GM12892 (cell line): Measurements from ENCODE around the gene LRRFIP1.
"Not testable (repeated sequence)": the region's sequence is repeated elsewhere in the genome, so short reads cannot be mapped to it uniquely, and the experiment has no call there.

Experiments used
- DNase-seq: peaks from one replicate; pipeline ENCODE4 v3.0.0; 2011; ENCODE audit not compliant: insufficient read length
- FAIRE-seq: peaks from 2 replicates; lab custom pipeline; 2011; peaks lifted over from hg19 to GRCh38; lab: Jason Lieb, UNC
- POLR2A ChIP-seq: IDR thresholded peaks from 2 replicates; pipeline ENCODE4 v1.6.1; 2011; ENCODE audit warnings: low read depth, low read length, control low read depth
- POLR2AphosphoS5 ChIP-seq: IDR thresholded peaks from 2 replicates; pipeline ENCODE4 v1.6.1; 2011; ENCODE audit warnings: low read depth, low read length, control low read depth
- TAF1 ChIP-seq: IDR thresholded peaks from 2 replicates; pipeline ENCODE4 v1.6.1; 2011; ENCODE audit warnings: low read depth, mild to moderate bottlenecking, control low read depth, low read length, borderline replicate concordance

Gene LRRFIP1

DNA sequence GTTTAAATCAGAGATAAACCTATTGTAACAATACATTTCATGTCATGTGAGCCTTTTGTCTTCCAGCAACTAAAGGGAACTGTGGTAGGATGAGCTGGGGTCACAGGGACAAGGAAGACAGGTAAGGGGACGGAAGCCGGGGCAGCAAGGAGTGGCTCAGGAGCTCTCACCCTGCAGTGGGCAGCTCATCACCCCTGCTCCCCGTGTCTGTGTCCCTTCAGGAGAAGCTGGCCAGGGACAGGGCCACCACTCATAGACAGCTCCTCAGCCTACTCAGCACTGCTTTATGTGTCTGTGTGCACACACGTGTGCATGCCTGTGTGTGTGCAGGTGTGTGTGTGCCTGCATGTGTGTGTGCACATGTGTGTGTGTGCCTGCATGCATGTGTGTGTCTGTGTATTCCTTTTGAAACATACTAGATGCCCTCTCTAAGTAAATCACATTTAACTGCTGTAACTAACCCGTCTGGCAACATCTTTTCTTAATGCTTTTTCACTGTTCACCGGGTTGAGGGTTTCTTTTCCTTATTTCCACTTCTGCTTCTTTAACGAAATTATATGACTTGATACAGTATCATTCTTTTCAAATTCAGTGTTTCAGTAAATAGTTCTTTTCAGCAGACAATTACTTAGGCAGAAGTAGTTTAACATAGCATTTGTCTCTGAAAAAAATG, 44.2 kb downstream of the LRRFIP1 start:
- FAIRE-seq (no peak), DNase-seq (no peak)
- TF ChIP-seq POLR2A (no peak), POLR2AphosphoS5 (no peak), TAF1 (no peak)

- no peak for DNase-seq
- no peak for TF ChIP-seq TAF1
- no peak for TF ChIP-seq POLR2AphosphoS5
- no peak for TF ChIP-seq POLR2A
- FAIRE-seq, result no peak
Observed at GRCh38 chr2:237672731-237673129, 45.3 kb downstream of the LRRFIP1 start.

DNA sequence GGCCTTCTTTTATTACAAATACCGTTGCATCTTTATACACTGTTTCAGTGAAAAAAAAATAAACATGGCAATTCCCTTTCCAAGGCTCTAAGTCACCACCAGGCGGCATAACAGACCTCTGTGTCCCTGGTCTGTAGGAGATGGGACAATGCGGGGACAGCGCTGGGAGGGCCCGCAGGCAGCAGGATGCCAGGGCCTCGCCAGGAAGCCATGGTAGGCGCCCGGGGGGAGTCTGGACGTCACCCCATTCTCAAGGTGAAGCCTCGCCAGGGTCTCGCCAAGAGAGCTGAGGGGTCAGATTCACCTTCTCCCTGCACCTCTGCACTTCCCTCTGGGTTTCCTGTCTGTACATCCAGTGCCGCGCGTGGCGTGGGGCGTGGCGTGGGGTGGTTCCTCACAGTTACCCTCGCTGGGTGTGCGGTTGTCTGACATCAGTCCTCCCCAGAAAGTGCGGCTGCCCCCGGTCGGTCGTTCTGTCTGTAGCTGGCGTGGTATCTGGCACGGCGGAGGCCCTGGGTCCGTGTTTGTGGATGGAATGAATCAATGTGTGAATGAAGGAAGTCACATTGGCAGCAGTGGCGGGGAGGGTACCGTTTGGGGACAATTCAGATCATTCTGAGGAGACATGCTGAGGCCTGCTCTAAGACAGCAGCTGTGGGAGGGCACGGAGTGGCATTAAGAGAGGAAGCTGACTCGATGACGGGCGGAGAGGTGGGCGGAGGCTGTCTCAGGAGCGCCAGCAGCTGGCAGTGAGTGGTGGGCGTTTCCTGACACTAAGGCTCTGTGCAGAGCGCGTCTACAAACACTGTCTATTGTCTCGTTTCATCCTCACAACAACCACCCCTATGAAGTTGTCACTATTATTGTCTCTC, 46.0 kb downstream of the LRRFIP1 start:
- DNase-seq (no peak), FAIRE-seq (peak; percentile 5)
- TF ChIP-seq POLR2A (no peak), TAF1 (no peak), POLR2AphosphoS5 (no peak)

GRCh38 chr2:237674731-237675276, 47.4 kb downstream of the LRRFIP1 start:
- peak; percentile 61 for DNase-seq
- peak; percentile 95 for FAIRE-seq
- TF ChIP-seq POLR2A, result no peak
- no peak for TF ChIP-seq TAF1
- TF ChIP-seq POLR2AphosphoS5, result no peak

- no peak for FAIRE-seq
Observed at GRCh38 chr2:237675316-237675715, 47.9 kb downstream of the LRRFIP1 start.

DNA sequence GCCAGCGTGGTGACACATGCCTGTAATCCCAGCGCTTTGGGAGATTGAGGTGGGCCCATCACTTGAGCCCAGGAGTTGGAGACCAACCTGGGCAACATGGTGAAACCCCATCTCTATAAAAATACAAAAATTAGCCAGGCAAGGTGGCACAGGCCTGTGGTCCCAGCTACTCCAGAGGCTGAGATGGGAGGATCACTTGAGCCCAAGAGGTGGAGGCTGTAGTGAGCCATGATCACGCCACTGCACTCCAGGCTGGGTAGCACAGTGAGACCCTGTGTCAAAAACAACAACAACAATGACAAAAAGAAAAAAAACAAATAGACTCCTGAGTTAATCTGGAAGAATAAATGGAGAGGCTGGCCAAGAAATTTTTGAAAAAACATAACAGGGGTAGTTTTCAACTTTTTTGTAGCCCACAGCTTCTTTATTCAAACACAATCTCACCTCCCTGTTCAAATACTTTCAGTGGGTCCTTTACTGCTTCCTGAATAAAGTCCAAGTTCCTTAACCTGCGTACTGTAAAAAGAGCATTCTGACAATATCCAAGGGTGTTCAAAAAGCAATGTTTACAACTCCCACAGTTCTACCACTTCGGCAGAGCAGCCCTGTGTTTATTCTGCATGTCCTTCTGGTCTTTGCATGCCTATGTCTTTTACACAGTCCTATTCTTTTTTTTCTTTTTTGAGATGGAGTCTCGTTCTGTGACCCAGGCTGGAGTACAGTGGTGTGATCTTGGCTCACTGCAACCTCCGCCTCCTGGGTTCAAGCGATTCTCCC, 53.5 kb downstream of the LRRFIP1 start:
- FAIRE-seq (no peak), DNase-seq (no peak)
- TF ChIP-seq TAF1, result no peak

More at GRCh38 chr2:237675316-237675715, 47.9 kb downstream of the LRRFIP1 start:
- TF ChIP-seq POLR2A (no peak), TAF1 (no peak), POLR2AphosphoS5 (no peak)
- no peak for DNase-seq

DNA sequence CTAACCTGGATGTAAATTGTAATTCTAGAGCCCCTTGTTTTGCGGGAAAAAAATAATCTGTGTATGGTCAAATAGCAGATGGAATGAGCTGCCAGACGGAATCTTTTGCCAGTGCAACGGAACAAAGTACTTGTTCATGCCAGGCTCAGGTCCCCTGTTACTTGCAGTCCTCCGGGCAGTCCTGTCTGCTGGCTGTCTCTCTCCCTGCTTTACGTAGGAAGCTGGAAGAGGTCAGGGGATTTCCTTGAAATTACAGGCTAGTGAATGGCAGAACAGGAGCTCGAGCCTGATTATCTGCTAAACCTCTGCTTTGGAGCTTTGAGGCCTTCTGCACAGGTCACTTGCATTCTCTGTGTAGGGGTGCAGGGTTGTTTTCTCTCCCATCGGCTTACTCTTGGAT, 54.8 kb downstream of the LRRFIP1 start:
- FAIRE-seq, result no peak
- DNase-seq, result no peak
- no peak for TF ChIP-seq POLR2AphosphoS5
- TF ChIP-seq POLR2A, result no peak

DNA sequence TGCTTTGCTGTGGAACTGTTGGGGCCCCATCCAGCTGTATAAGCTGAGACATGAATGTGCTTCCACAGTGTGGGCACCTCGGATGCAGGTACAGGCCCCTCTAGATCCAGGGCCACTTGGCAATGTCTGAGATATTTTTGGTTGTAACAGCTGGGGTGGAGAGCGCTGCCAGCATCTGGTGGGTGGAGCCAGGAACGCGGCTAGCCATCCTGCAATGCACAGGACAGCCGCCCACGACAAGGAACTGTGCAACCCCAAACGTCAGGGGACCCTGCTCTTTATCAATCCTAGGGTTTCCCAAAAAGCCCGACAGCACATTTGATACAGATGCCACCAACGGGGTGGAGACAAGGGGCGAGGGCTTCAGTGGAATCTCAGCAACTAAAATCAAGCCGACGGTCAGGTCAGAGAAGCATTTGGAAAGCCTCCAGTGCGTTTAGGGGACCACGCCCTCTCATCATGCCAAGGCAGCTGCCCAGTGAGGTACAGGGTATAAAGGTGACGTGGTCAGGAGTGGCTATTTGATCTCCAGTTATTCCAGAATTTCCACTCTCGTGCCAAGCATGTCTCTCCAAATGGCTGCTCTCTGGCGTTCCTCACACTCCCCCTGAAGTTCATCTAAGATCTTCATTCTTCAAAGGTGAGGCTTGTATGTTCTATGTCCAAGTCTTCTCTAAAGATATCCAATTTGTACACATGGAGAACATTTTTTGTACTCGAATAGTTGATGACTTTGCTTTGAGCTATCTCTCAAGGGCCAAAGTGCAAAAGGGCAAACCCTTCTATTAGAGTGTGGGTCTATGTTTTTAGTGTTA, 55.7 kb downstream of the LRRFIP1 start:
- no peak for TF ChIP-seq POLR2A
- no peak for TF ChIP-seq POLR2AphosphoS5
- TF ChIP-seq TAF1, result no peak
- FAIRE-seq, result no peak

GRCh38 chr2:237685408-237685807, 58.0 kb downstream of the LRRFIP1 start:
- DNase-seq (no peak), FAIRE-seq (no peak)
- TF ChIP-seq POLR2AphosphoS5, result no peak

More for the DNA sequence above, 55.7 kb downstream of the LRRFIP1 start:
- DNase-seq, result no peak

DNA sequence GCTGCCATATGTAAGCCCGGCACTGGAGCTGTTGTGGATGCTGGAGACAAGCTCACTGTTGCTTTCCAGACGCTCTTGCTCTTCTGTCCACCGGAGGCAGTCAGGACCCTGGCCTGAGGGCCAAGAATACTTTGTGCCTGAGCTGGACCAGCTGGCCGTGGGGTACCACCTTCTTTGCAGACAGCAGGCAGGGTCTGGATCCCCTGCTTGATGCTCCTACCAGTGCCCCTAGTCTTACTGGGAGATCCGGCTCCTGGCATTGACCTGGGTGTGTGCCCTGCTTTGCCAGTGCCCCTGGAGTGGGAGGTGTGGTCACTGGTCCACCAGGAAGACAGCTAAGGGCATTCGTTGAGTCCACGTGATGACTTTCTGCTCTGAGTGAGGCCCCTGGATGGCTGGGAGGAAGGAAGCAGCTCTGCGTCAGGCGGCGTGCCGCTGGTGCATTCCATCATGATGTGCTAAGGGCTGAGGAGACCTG, 59.3 kb downstream of the LRRFIP1 start:
- no peak for DNase-seq
- no peak for TF ChIP-seq POLR2AphosphoS5
- no peak for TF ChIP-seq POLR2A
- TF ChIP-seq TAF1, result no peak
- FAIRE-seq, result no peak

GRCh38 chr2:237688081-237688480, 60.7 kb downstream of the LRRFIP1 start:
- TF ChIP-seq POLR2A (no peak), TAF1 (no peak), POLR2AphosphoS5 (no peak)
- DNase-seq (no peak), FAIRE-seq (no peak)

- FAIRE-seq, DNase-seq: not testable (repeated sequence)
Observed at GRCh38 chr2:237688541-237688940, 61.2 kb downstream of the LRRFIP1 start.
